GM23338 (cell line): ENCODE results near the gene RAG1. TPM values are rescaled to one million over a fixed set of nuclear protein-coding genes. Genes with fewer than 3 reads are reported as not detected.

Source experiments
- ATAC-seq: fragments of 200-7000 bp; cut with Tn5 transposase; 3 replicates; pipeline ENCODE4 v1.9.1; 2020
- DNase-seq: peaks from one replicate; pipeline ENCODE4 v3.0.0-alpha.2; 2015; ENCODE audit warnings: low spot score
- H2AFZ ChIP-seq: fragments of 200-600 bp; sonication (generic); 2 replicates; pipeline ENCODE4 v1.8.0; 2016; ENCODE audit warnings: antibody characterized with exemption, mild to moderate bottlenecking, moderate library complexity
- H3F3A ChIP-seq: fragments of 200-600 bp; sonication (generic); replicated peaks from 2 replicates; pipeline ENCODE4 v1.8.0; 2017; ENCODE audit warnings: antibody characterized with exemption, mixed run types, low read depth
- H3K27ac ChIP-seq: fragments of 200-600 bp; sonication (generic); 2 replicates; pipeline ENCODE4 v1.6.1; 2016; ENCODE audit warnings: low read depth
- H3K27me3 ChIP-seq: fragments of 200-600 bp; sonication (generic); 2 replicates; pipeline ENCODE4 v1.8.0; 2016; ENCODE audit warnings: mild to moderate bottlenecking, mixed run types, moderate library complexity; ENCODE audit not compliant: insufficient read depth
- H3K36me3 ChIP-seq: fragments of 200-600 bp; sonication (generic); 2 replicates; pipeline ENCODE4 v1.8.0; 2016; ENCODE audit warnings: mild to moderate bottlenecking; ENCODE audit not compliant: insufficient read depth
- H3K4me1 ChIP-seq: fragments of 200-600 bp; sonication (generic); 2 replicates; pipeline ENCODE4 v1.8.0; 2016; ENCODE audit warnings: mild to moderate bottlenecking, moderate library complexity; ENCODE audit not compliant: insufficient read depth
- H3K4me2 ChIP-seq: fragments of 200-600 bp; sonication (generic); 2 replicates; pipeline ENCODE4 v1.7.1; 2017; ENCODE audit warnings: mixed run types
- H3K4me3 ChIP-seq: fragments of 200-600 bp; sonication (generic); 2 replicates; pipeline ENCODE4 v1.6.1; 2016; ENCODE audit warnings: mixed run types
- H3K79me2 ChIP-seq: fragments of 200-600 bp; sonication (generic); replicated peaks from 2 replicates; pipeline ENCODE4 v1.8.0; 2017; ENCODE audit warnings: mild to moderate bottlenecking; ENCODE audit not compliant: insufficient read depth
- H3K9me2 ChIP-seq: fragments of 200-600 bp; sonication (generic); 2 replicates; pipeline ENCODE4 v1.8.0; 2017; ENCODE audit not compliant: insufficient read depth
- H4K20me1 ChIP-seq: fragments of 200-600 bp; sonication (generic); replicated peaks from 2 replicates; pipeline ENCODE4 v1.8.0; 2017; ENCODE audit warnings: mild to moderate bottlenecking; ENCODE audit not compliant: insufficient read depth
- H3K27ac Mint-ChIP-seq: 2 replicates; pipeline ENCODE4 v1.8.0; 2020; ENCODE audit warnings: inconsistent platforms, mild to moderate bottlenecking, moderate library complexity, mixed read lengths
- H3K27me3 Mint-ChIP-seq: 3 replicates; pipeline ENCODE4 v1.8.0; 2022; ENCODE audit warnings: low read depth, mild to moderate bottlenecking, moderate library complexity, mixed read lengths, inconsistent platforms; ENCODE audit not compliant: insufficient read depth, poor library complexity
- H3K36me3 Mint-ChIP-seq: 3 replicates; pipeline ENCODE4 v1.8.0; 2021; ENCODE audit warnings: low read depth, mild to moderate bottlenecking, inconsistent platforms, moderate library complexity, mixed read lengths
- H3K4me1 Mint-ChIP-seq: 3 replicates; pipeline ENCODE4 v1.8.0; 2020; ENCODE audit warnings: mild to moderate bottlenecking, inconsistent platforms, mixed read lengths
- H3K4me3 Mint-ChIP-seq: 3 replicates; pipeline ENCODE4 v1.8.0; 2021; ENCODE audit warnings: moderate library complexity, mild to moderate bottlenecking, inconsistent platforms, mixed read lengths
- H3K9me3 Mint-ChIP-seq: 3 replicates; pipeline ENCODE4 v1.8.0; 2020; ENCODE audit warnings: moderate library complexity, mild to moderate bottlenecking, inconsistent platforms, mixed read lengths
- CREB1 ChIP-seq: fragments of 250-450 bp; sonication (Bioruptor Pico); IDR thresholded peaks from 2 replicates; pipeline ENCODE4 v1.5.0; 2020; ENCODE audit warnings: low read depth, mild to moderate bottlenecking, moderate library complexity
- EZH2 ChIP-seq: fragments of 200-600 bp; sonication (generic); IDR thresholded peaks from one replicate; pipeline ENCODE4 v1.8.0; 2017; ENCODE audit warnings: antibody characterized with exemption, mild to moderate bottlenecking, low read depth; ENCODE audit not compliant: unreplicated experiment
- EZH2phosphoT487 ChIP-seq: fragments of 200-600 bp; sonication (generic); IDR thresholded peaks from one replicate; pipeline ENCODE4 v1.8.1; 2018; ENCODE audit warnings: antibody characterized with exemption; ENCODE audit not compliant: unreplicated experiment
- JUNB ChIP-seq: IDR thresholded peaks from one replicate; pipeline ENCODE4 v1.6.1; 2016; ENCODE audit warnings: antibody characterized with exemption; ENCODE audit not compliant: unreplicated experiment
- NANOG ChIP-seq: IDR thresholded peaks from 2 replicates; pipeline ENCODE4 v1.6.1; 2016; ENCODE audit warnings: antibody characterized with exemption, borderline replicate concordance
- POLR2AphosphoS5 ChIP-seq: IDR thresholded peaks from 2 replicates; pipeline ENCODE4 v1.6.1; 2016; ENCODE audit warnings: antibody characterized with exemption, low read depth
- STAT1 ChIP-seq: IDR thresholded peaks from one replicate; pipeline ENCODE4 v1.6.1; 2016; ENCODE audit warnings: antibody characterized with exemption; ENCODE audit not compliant: unreplicated experiment
- ZNF114 ChIP-seq: fragments of 250-450 bp; sonication (Bioruptor Pico); IDR thresholded peaks from 2 replicates; pipeline ENCODE4 v1.5.0; 2020; ENCODE audit warnings: mild to moderate bottlenecking, moderate library complexity
- ZNF331 ChIP-seq: fragments of 250-450 bp; sonication (Bioruptor Pico); IDR thresholded peaks from 2 replicates; pipeline ENCODE4 v1.5.0; 2020; ENCODE audit warnings: low read depth, mild to moderate bottlenecking, moderate library complexity
- polyA plus RNA-seq: library from polyadenylated mRNA; unstranded; fragments of >200 nt; fragmentation: Nextera tagmentation; extraction: Ambion mirVana; gene quantifications from 2 replicates; pipeline ENCODE4 v1.2.1, GENCODE V29; 2016
- total RNA-seq: library from RNA; depleted of rRNA; stranded (reverse); fragments of >200 nt; shearing (Covaris generic); gene quantifications from 2 replicates; pipeline ENCODE4 v1.2.3, GENCODE V29; 2014
- TF ChIP-seq, protein P1 (sequence below): IDR thresholded peaks from one replicate; pipeline ENCODE4 v1.6.1; 2018; ENCODE audit warnings: antibody characterized with exemption; ENCODE audit not compliant: unreplicated experiment
- TF ChIP-seq, protein P2 (sequence below), 2 experiments: fragments of 200-600 bp in 1 of 2; sonication (generic) in 1 of 2; conservative IDR thresholded peaks; 2 replicates each; pipeline versions ENCODE4 v1.5.1 to v1.6.1; 2016 to 2017; ENCODE audit warnings: antibody characterized with exemption in 2 of 2, low read depth in 2 of 2, mild to moderate bottlenecking in 2 of 2, moderate library complexity in 1 of 2
- TF ChIP-seq, protein P3 (sequence below): fragments of 250-450 bp; sonication (Bioruptor Pico); IDR thresholded peaks from 2 replicates; pipeline ENCODE4 v1.5.0; 2020; ENCODE audit warnings: mild to moderate bottlenecking, moderate library complexity
- TF ChIP-seq, protein P4 (sequence below): IDR thresholded peaks from 2 replicates; pipeline ENCODE4 v1.6.1; 2016; ENCODE audit warnings: antibody characterized with exemption

Gene RAG1
- total and polyA plus RNA-seq, 2 experiments from 2014 or later = 0.89 to 1.4 TPM

DNA sequence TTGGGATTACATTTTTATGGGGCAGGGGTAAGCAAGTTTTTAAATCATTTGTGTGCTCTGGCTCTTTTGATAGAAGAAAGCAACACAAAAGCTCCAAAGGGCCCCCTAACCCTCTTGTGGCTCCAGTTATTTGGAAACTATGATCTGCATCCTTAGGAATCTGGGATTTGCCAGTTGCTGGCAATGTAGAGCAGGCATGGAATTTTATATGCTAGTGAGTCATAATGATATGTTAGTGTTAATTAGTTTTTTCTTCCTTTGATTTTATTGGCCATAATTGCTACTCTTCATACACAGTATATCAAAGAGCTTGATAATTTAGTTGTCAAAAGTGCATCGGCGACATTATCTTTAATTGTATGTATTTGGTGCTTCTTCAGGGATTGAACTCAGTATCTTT is 10.1 kb downstream of the RAG1 start:
- Histone ChIP-seq H3F3A (no peaks in the 10 kb centered on the region), H3K36me3 (peaks cover 5% of the 10 kb centered on the region; the same call in 1 of the 2 replicates), H4K20me1 (no peaks in the 10 kb centered on the region), H3K4me1 (no peaks in the 10 kb centered on the region), H3K9me2 (no peaks in the 10 kb centered on the region), H3K79me2 (no peaks in the 10 kb centered on the region), H2AFZ (no peak overlapping the region), H3K27ac (no peak overlapping the region), H3K4me3 (no peak overlapping the region), H3K27me3 (no peaks in the 10 kb centered on the region), H3K4me2 (no peak overlapping the region)
- peaks cover 15% of the 10 kb centered on the region for H3K36me3 Mint-ChIP-seq
- ATAC-seq (no peak), DNase-seq (no peak)
- peaks cover 3% of the 10 kb centered on the region for H3K27me3 Mint-ChIP-seq
- H3K4me3 Mint-ChIP-seq = no peak overlapping the region
- H3K27ac Mint-ChIP-seq = no peak overlapping the region
- H3K9me3 Mint-ChIP-seq = peaks cover 22% of the 10 kb centered on the region
- H3K4me1 Mint-ChIP-seq = no peaks in the 10 kb centered on the region
- TF ChIP-seq, protein P1, sequence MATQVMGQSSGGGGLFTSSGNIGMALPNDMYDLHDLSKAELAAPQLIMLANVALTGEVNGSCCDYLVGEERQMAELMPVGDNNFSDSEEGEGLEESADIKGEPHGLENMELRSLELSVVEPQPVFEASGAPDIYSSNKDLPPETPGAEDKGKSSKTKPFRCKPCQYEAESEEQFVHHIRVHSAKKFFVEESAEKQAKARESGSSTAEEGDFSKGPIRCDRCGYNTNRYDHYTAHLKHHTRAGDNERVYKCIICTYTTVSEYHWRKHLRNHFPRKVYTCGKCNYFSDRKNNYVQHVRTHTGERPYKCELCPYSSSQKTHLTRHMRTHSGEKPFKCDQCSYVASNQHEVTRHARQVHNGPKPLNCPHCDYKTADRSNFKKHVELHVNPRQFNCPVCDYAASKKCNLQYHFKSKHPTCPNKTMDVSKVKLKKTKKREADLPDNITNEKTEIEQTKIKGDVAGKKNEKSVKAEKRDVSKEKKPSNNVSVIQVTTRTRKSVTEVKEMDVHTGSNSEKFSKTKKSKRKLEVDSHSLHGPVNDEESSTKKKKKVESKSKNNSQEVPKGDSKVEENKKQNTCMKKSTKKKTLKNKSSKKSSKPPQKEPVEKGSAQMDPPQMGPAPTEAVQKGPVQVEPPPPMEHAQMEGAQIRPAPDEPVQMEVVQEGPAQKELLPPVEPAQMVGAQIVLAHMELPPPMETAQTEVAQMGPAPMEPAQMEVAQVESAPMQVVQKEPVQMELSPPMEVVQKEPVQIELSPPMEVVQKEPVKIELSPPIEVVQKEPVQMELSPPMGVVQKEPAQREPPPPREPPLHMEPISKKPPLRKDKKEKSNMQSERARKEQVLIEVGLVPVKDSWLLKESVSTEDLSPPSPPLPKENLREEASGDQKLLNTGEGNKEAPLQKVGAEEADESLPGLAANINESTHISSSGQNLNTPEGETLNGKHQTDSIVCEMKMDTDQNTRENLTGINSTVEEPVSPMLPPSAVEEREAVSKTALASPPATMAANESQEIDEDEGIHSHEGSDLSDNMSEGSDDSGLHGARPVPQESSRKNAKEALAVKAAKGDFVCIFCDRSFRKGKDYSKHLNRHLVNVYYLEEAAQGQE = no peak
- TF ChIP-seq STAT1 (no peak), ZNF114 (CRISPR knock-in tag) (no peak), NANOG (no peak), POLR2AphosphoS5 (no peak), ZNF331 (CRISPR knock-in tag) (no peak), JUNB (no peak), EZH2phosphoT487 (no peak), EZH2 (no peak), CREB1 (no peak)
- TF ChIP-seq, protein P2, sequence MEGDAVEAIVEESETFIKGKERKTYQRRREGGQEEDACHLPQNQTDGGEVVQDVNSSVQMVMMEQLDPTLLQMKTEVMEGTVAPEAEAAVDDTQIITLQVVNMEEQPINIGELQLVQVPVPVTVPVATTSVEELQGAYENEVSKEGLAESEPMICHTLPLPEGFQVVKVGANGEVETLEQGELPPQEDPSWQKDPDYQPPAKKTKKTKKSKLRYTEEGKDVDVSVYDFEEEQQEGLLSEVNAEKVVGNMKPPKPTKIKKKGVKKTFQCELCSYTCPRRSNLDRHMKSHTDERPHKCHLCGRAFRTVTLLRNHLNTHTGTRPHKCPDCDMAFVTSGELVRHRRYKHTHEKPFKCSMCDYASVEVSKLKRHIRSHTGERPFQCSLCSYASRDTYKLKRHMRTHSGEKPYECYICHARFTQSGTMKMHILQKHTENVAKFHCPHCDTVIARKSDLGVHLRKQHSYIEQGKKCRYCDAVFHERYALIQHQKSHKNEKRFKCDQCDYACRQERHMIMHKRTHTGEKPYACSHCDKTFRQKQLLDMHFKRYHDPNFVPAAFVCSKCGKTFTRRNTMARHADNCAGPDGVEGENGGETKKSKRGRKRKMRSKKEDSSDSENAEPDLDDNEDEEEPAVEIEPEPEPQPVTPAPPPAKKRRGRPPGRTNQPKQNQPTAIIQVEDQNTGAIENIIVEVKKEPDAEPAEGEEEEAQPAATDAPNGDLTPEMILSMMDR (conservative IDR thresholded peaks at IDR 0.05; ENCODE audit: low read depth in 2 of 2) = no peak
- TF ChIP-seq, protein P3, sequence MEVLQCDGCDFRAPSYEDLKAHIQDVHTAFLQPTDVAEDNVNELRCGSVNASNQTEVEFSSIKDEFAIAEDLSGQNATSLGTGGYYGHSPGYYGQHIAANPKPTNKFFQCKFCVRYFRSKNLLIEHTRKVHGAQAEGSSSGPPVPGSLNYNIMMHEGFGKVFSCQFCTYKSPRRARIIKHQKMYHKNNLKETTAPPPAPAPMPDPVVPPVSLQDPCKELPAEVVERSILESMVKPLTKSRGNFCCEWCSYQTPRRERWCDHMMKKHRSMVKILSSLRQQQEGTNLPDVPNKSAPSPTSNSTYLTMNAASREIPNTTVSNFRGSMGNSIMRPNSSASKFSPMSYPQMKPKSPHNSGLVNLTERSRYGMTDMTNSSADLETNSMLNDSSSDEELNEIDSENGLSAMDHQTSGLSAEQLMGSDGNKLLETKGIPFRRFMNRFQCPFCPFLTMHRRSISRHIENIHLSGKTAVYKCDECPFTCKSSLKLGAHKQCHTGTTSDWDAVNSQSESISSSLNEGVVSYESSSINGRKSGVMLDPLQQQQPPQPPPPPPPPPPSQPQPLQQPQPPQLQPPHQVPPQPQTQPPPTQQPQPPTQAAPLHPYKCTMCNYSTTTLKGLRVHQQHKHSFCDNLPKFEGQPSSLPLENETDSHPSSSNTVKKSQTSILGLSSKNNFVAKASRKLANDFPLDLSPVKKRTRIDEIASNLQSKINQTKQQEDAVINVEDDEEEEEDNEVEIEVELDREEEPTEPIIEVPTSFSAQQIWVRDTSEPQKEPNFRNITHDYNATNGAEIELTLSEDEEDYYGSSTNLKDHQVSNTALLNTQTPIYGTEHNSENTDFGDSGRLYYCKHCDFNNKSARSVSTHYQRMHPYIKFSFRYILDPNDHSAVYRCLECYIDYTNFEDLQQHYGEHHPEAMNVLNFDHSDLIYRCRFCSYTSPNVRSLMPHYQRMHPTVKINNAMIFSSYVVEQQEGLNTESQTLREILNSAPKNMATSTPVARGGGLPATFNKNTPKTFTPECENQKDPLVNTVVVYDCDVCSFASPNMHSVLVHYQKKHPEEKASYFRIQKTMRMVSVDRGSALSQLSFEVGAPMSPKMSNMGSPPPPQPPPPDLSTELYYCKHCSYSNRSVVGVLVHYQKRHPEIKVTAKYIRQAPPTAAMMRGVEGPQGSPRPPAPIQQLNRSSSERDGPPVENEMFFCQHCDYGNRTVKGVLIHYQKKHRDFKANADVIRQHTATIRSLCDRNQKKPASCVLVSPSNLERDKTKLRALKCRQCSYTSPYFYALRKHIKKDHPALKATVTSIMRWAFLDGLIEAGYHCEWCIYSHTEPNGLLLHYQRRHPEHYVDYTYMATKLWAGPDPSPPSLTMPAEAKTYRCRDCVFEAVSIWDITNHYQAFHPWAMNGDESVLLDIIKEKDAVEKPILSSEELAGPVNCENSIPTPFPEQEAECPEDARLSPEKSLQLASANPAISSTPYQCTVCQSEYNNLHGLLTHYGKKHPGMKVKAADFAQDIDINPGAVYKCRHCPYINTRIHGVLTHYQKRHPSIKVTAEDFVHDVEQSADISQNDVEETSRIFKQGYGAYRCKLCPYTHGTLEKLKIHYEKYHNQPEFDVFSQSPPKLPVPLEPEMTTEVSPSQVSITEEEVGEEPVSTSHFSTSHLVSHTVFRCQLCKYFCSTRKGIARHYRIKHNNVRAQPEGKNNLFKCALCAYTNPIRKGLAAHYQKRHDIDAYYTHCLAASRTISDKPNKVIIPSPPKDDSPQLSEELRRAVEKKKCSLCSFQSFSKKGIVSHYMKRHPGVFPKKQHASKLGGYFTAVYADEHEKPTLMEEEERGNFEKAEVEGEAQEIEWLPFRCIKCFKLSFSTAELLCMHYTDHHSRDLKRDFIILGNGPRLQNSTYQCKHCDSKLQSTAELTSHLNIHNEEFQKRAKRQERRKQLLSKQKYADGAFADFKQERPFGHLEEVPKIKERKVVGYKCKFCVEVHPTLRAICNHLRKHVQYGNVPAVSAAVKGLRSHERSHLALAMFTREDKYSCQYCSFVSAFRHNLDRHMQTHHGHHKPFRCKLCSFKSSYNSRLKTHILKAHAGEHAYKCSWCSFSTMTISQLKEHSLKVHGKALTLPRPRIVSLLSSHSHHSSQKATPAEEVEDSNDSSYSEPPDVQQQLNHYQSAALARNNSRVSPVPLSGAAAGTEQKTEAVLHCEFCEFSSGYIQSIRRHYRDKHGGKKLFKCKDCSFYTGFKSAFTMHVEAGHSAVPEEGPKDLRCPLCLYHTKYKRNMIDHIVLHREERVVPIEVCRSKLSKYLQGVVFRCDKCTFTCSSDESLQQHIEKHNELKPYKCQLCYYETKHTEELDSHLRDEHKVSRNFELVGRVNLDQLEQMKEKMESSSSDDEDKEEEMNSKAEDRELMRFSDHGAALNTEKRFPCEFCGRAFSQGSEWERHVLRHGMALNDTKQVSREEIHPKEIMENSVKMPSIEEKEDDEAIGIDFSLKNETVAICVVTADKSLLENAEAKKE (CRISPR knock-in tag) = no peak
- TF ChIP-seq, protein P4, sequence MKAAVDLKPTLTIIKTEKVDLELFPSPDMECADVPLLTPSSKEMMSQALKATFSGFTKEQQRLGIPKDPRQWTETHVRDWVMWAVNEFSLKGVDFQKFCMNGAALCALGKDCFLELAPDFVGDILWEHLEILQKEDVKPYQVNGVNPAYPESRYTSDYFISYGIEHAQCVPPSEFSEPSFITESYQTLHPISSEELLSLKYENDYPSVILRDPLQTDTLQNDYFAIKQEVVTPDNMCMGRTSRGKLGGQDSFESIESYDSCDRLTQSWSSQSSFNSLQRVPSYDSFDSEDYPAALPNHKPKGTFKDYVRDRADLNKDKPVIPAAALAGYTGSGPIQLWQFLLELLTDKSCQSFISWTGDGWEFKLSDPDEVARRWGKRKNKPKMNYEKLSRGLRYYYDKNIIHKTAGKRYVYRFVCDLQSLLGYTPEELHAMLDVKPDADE = no peak
